Effector CD8-positive, alpha-beta T cell (primary cell): ENCODE measurements around the gene RPL3.

Source experiments
- DNase-seq: peaks from one replicate; lab custom pipeline; 2025; lab: John Stamatoyannopoulos, UW

RPL3 gene

DNA sequence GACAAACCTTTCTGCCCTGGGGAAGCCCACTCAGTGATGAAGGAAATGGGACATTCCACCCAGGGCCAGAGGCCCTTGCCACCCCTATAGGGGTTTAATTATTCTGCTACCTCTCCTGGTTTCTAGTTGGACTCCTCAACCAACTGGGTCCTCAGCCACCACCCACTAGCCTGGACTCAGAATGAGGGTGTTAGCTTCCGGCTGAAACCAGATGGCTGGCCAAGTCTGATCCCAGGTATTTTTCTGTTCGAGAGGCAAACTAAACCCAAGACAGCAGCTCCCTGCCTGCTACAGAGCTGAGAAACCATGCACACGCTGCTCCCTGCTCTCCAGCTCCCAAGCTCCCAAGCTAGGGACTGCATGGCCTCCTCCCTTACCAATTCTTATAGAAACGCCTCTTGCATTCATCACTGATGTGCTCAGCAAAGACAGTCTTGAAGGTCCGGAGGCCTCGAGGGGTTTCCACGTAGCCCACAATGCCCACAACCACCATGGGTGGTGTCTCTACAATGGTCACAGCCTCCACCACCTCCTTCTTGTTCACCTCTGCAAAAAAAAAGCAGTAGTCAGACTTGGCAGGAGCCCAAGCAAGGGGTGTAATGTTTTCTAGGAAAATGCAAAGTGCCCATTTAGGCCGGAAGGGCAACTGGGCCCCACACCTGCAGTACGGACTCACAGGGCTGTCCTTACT, 2.2 kb downstream of the RPL3 start:
- no peak for DNase-seq

DNA sequence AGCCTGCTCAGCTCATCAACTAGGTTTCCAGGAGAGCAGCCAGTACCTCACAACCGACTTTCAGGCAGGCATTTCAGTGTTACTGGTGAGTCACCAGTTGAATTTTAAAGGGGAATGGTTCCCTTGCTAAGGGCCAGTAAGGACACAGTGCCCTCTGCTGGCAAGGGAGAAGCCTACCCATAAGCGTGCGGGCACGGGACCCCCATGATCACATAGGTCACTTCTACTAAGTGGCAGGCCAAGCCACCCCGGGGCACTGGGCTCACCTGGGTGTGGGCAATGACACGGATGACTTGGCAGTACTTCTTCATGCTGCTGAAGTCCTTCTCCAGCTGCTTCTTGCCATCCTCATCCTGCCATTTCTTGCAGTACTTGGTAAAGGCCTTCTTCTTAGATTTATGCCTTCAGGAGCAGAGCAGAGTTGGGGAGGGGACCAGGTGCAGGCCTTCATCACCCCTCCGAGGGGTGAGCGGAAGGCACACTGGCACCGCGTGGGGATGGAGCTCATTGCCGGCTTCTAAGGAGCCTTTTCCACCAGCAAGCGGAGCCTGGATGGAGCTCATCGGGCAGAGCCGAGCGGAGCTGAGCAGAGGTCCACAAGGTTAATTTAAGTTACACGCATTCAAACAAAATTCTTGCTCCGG, 2.9 kb downstream of the RPL3 start:
- DNase-seq: peak; percentile 61

DNA sequence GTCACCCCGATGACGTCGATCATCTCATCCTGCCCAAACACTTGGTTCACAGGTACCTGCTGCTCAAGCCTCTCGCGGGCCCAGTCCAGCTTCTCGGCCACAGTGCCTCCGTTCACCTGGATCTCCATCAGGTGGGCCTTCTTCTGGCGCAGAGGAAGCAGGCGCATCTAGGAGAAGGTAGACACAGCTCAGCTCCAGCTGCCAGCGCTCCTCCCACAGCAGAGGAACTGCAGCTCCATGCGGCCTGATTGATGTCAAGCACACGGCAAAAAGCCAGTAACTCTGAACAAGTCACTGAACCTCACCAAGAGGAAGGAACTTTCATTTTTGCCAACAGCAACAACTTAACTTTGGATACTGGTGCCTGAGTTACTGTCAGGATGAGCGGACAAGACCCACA, 4.0 kb downstream of the RPL3 start:
- no peak for DNase-seq

DNA sequence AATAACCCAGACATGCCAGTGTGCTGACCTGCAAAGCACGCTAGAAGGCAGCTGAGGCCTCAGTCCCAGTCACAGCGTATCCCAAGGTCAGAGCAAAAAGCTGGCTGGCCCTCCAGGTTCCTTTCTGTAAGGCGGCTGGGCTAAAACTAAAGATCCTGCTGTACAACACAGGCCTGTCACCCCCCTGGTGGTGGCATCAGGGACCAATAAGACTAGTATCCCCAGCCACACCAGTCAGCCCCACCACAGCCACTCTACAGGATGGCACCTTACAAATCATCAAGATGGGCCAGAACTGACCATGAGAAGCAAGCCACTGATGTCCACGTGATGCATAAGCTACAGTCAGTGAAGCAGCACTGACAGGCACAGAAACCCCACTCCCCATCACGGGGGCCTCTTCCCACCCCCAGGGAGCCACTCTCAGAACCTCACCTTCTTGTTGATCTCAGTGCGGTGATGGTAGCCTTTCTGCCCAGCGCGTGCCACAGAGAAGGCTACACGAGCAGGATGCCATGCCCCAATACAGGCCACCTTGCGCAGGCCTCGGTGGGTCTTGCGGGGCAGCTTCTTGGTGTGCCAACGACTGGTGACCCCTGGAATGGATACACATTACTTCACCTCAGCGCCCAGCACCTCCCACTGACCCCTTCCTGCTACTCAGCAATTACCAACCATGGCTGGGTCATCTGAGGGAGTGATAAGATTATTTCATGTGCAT, 5.0 kb downstream of the RPL3 start:
- DNase-seq: no peak

DNA sequence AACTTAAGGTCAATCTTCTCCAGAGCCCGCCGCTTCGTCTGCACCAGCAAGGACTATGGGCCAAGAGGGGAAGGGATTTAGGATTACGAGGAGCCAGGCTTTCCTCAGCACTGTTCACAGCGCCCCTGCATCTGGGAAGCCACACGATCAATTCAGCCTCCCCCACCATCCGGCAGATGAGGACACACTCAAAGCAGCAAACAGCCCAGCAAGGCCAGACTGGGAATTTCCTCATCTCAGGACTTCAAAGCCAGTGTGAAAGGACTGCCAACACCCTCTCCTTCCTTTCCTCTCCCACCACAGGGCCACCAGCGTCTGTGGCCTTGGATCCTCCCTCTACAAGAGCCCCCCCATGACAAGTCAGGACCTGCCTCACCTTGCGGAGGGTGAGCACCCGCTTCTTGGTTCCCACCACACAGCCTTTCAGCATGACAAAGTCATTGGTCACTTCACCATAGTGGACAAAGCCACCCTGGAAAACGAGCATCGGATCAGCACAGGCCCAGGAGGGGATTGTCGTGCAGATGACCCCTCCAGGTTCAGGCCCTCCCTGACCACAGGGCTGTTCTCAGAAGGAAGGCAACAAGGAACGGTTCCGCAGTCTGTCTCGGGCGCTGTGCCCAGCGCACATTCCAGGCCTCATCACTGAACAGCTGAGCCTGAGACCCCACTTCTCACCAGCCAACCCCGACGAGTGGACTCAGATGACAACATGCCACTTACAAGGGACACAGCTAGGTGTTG, 6.0 kb downstream of the RPL3 start:
- no peak for DNase-seq

DNA sequence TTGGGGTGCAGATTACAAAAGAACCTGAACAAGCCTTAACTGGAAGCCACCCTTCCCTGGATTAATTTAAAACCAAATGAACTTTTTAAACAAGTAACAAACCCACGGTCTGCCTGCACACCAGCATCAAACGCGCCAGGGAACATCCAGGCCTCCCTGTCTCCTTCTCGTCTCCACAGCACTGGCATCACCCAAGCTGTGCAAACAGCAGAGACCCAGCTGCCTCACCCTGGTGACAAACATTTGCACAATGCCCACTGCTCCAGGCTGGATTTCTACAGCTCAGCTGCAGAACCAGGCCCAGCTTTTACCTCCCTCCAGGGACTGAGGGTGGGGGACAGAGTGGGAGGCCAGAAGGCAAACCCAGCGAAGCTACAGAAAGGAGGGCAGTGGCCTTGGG, 7.0 kb downstream of the RPL3 start:
- DNase-seq: no peak

DNA sequence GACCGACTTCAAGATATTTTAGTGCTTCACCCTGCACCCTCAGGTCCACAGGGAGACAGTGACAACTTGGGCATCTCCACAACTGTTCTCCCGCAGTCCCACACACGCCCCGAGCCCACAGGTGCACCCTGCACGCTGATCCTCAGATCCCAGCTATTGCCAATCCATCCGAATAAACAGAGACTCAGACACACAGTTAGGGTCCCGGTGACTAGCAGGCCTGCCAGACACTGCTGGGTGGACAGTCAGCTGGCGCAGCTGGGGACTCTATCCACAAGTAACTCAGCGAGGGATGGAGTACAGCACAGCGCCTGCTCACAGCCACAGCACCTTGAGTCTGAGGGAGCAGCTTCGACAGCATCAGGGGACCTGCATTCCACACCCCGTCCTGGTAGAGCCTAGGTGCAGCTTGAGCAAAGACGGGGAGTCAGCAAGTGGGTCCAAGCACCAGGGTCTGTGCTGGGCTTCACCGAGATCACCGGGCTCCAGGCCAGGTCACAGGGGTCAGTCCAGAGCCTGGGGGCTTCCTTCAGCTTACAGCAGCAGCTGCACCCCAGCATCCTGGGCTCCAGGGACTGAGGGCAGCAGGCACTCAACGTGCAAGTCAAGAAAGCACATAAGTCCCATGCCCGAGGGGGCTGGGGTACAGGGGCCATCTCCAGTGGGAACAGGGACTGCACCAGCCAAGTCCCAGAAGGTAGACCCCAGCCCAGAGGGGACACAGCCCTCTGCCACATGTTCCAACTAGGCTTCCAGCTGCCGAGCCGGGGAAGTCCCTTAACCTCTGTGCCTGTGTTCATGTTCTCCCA, 7.6 kb downstream of the RPL3 start:
- DNase-seq: no peak

DNA sequence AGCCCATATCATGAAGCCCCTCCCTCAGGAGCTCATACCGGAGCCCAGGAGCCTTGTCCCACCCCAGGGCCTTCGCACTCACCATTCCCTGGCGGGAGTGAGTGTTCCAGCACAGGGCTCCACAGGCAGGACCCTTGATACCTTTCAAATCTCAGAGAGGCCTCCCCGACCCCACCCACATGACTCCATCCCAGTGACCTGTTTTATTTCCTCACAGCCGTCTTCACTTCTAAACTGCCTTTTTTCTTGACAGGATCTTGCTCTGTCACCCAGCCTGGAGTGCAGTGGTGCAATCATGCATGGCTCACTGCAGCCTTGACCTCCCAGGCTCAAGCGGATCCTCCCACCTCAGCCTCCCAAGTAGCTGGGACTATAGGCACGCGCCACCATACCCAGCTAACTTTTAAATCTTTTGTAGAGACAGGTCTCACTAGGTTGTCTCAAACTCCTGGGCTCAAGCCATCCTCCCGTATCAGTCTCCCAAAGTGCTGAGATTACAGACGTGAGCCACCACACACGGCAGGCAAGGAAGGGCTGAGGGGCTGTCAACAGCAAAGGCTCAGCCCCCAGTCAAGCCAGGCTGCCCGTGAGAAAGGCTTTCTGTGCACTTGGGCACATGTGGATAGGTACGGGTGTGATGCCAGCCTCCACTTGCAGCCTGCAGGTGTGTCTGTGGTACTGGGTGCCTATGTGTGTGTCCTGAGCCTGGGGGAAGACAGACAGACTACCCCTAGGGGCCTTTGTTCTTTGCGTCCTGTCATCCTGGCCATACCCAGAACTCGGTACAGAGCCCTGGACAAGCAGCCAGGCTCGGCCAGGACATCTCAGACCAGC, 9.3 kb downstream of the RPL3 start:
- DNase-seq: no peak

DNA sequence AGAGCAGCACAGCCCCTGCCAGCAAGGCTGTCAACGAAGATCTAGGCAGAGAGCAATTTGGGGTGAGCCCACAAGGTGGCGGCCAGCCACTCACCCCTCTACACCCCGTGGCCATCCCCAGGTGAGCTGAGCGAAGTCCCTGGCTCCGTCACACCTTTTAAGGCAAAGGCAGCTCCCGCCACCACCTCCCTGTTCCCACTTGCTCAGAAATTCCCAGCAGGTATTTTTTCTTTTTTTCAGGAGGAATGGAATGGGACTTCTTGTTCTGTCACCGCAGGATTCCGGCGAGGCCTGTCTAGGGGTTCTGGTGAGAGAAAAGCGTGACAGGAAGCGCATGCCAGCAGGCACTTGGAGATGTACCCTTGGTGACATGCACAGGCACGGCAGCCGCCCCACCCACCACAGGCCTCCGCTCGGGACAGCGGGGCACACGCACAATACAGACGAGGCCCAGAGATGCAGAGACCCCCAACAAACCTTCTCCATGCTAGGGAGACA, 10.0 kb downstream of the RPL3 start:
- no peak for DNase-seq

DNA sequence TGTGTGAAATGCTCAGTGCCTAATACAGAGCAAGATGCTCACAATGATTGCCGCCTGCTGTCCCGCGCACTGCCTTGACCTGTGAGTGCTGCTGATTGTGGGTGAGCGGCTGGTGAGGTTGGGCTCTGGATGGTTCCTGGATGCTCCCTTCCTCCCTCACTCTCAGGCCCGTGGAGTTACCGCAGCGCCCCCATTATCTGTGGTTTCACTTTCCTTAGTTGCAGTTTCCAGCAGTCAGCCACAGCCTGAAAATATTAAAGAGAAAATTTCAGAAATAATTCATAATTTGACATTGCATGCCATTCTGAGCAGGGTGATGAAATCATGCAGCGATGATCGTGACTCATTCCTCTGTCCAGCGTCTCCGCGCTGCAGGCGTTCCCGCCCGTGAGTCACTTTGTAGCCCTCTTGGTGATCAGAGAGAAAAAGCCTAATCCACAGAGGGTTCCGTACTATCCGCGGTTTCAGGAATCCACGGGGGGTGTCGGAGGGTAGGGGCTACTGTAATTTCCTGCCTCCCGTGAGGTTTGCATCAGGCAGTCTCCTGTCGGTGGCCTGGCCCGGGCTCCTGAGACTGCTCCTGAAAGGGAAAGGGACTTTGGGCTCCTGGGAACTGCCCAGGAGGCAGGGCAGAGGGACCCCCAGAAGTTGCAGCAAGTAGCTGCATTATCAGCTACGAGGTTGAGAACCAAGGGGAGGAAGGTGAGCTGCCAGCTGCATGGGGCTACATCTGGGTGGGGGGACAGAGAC, 10.6 kb downstream of the RPL3 start:
- no peak for DNase-seq

DNA sequence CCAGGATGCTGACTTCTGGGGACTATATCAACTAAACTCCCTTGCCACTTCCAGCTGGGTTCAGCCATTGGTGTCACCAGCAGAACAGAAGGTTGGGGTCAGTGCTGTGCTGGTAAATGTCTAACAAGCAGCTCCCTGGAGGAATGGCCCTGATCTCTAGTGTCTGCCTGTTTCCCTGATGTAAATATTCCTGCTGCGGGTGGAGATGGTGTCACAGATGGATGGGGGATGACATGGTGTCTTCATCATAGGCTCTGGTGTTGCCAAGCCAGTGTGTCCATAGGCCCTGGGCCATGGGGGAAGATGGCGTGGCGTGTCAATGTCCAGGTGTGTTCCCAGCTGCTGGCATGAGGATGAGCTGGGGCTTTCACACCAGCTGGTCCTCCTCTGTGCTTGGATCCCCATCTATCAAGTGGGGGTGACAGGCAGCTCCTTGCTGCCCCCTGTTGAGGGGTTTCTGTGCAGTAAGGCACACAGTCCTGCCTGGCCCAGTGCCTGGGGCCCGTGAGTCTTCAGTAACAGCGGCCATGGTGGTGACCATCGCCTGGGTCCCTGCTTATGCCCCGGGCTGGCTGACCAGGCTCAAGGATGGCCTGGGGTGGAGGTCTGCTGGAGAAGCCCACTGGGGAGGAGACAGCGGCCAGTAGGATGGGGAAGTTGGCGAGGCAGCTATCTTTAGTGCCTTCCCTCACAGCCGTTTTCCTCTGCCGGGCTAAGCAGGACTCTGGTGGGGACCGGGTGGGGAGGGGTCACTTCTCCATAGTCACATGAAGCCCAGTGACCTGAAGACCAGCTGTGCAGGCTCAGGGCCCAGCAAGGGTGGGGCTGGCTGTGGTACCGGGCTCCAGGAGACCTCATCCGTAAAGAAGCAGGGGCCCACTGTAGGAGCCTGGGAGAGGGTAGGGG, 12.7 kb downstream of the RPL3 start:
- peak; percentile 16 for DNase-seq

DNA sequence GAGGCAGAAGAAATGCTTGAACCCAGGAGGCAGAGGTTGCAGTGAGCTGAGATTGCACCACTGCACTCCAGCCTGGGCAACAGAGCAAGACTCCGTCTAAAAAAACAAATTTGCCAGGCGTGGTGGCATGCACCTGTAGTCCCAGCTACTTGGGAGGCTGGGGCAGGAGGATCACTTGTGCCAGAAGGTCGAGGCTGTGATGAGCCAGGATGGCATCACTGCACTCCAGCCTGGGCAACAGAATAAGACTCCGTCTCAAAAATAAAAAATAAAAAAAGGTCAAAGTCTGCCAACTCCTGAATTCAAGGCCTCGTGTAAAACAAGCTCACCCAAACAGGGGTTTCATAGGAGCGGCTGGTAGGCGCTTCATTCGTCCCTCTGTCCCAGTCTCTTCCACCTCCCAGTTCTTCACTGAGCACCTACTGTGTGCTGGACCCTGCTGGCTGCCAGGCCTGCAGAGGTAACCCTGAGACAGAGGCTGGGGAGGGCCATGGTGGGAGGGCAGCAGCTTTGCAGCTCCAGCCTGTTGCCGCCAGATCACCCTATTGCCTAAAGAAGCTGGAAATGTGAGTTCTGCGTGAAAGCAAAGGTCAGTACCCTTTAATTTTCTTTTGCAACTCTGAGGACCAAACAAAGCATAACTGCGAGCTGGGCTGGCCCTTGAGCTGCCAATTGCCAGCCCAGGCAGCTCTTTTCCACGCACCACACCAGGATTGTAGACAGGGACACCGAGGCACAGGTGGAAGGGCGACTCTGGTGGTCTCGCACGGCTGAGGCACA, 15.3 kb downstream of the RPL3 start:
- no peak for DNase-seq

DNA sequence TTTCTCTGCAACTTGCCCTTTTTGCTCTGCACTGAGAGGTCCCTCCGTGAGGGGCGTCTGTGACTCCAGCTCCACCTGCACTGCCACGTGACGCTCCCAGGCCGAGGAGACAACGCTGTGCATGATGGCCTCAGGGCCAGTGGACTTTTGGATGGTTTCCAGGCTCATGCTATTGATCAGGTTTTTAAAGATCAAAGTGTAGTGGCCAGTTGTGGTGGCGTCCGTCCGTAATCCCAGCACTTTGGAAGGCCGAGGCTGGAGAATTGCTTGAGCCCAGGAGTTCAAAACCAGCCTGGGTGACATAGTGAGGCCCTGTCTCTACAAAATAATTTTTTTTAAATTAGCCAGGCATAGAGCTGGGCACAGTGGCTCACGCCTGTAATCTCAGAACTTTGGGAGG, 16.1 kb downstream of the RPL3 start:
- DNase-seq: no peak

DNA sequence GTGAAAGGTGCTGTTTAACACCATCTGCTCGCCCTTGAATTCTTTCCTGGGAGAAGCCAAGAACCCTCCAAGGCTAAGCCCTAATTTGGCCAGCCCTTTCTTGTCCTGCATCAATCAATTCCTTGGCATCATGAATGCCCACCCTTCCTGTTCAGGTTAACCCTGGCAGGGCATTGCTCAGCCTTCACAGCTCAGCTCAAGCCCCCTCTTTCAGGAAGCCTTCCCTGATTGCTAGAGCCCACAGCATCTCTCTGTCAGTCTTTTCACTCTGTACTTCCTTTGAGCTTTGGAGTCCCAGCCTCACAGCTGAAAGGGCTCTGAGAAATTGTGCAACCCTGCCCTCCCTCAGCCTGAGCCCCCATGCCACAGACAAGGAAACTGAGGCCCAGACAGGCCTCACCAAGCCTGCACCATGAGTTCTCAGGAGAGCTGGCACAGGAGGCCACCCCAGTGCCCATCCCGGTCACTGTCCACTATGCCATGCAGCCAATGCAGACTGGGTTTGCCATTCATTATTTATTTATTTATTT, 16.9 kb downstream of the RPL3 start:
- DNase-seq: no peak

DNA sequence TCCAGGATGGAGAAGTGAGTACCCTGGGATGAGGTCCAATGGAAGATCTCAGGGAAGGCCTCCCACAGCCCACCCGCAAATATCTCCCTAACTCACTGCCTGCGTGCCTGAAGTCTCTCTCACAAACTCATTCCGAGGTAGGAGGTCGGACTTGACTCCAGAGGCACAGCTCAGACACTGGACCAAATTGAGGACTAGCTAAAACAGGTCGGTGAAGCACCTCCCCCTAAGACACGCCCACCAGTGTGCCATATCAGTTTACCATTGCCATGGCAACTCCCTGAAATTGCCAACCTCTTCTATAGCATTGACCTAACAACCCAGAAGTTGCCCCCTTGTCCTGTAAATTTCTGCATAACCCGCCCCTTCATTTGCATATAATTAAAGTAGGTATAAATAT, 17.5 kb downstream of the RPL3 start:
- DNase-seq: no peak

DNA sequence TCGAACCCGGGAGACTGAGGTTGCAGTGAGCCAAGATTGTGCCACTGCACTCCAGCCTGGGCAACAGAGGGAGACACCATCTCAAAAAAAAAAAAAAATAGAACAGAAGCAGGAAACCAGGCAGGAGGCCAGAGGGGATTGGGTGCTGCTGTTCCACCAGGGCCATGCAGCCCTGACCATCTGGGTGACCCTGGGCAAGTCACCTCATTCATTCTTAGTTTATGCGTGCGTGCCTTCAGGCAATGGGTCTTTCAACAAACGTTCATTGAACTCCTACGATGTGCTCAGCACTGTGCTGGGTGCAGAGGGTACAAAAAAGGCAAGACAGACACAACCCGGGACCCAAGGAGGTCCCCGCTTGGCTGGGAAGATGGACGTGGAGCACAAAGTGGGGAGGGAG, 18.3 kb downstream of the RPL3 start:
- no peak for DNase-seq

DNA sequence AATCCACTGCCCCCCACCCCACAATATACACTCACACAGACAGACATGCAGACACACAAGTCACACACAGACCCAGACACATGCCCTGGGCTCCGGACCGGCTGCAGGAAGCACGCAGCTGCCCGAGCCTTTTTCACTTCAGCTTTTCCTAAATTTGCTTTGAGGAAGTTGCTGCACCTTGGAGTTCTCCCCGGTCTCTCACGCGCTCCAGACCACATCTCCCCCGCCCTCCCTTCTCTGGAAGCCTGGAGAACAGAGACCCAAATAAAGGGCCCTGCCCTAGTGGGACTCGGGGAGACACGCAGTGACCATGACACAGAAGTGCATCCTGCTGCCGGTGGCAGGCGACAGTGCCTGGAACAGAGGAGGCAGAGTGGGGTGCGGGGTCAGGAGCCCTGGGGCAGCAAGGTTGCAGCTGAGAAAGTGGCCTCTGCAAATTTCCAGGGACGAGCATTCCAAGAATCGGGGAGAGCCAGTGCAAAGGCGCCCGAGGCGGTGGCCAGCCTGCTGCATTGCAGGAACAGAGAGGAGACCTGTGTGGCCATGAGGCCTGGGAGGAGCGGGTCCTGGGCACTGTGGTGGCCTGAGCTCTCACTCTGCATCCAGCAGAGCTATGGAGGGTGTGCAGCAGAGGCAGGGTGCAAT, 19.1 kb downstream of the RPL3 start:
- no peak for DNase-seq
